ENCODE data around the gene MRPL14. TPM values are rescaled to one million over a fixed set of nuclear protein-coding genes. Genes with fewer than 3 reads are reported as not detected.

Gene MRPL14
- total and polyA plus RNA-seq, 9 of the 15 experiments (the other 6 are each of a cell fraction or from before 2014, with no cell fraction given) = 126 to 424 (median 165) TPM

DNA sequence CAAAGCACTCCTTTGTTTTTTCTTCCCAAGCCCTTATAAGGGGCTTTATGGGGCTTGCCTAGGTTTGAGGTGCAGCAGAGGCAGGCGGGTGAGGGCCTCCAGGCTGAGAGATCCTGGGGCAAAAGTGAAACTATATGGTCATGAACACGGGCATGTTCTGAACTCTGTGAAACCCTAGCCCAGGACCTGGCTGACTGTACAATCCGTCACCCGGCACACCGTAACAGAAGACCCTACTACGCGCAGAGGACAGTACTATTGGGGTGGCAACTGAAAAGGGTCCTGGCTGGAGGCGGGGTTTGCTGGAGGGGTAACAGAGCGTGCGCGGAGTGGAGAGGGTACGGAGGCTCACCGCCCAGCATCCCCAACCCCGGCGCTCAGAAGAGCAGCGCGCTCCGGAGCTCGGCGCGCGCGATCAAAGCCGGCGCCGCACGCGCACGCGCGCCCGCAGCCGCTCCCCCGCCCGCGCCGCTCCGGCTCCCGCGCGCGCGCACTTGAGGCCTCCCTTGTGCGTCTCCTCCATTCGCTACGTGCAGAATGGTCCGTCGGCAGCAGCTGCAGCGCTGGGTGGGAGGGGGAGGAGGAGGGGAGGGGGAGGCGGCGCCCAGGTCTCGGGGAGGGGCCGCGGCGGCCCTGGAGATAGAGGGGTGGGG is 54.2 kb downstream of the MRPL14 start (continued):
- TF ChIP-seq, protein P1, sequence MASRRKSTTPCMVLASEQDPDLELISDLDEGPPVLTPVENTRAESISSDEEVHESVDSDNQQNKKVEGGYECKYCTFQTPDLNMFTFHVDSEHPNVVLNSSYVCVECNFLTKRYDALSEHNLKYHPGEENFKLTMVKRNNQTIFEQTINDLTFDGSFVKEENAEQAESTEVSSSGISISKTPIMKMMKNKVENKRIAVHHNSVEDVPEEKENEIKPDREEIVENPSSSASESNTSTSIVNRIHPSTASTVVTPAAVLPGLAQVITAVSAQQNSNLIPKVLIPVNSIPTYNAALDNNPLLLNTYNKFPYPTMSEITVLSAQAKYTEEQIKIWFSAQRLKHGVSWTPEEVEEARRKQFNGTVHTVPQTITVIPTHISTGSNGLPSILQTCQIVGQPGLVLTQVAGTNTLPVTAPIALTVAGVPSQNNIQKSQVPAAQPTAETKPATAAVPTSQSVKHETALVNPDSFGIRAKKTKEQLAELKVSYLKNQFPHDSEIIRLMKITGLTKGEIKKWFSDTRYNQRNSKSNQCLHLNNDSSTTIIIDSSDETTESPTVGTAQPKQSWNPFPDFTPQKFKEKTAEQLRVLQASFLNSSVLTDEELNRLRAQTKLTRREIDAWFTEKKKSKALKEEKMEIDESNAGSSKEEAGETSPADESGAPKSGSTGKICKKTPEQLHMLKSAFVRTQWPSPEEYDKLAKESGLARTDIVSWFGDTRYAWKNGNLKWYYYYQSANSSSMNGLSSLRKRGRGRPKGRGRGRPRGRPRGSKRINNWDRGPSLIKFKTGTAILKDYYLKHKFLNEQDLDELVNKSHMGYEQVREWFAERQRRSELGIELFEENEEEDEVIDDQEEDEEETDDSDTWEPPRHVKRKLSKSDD (conservative IDR thresholded peaks at IDR 0.05; ENCODE audit: low read length) = no peak
- peak; percentile 54 for TF ChIP-seq CREM (IDR thresholded peaks at IDR 0.05; ENCODE audit: low read depth)
- TF ChIP-seq, protein P2, sequence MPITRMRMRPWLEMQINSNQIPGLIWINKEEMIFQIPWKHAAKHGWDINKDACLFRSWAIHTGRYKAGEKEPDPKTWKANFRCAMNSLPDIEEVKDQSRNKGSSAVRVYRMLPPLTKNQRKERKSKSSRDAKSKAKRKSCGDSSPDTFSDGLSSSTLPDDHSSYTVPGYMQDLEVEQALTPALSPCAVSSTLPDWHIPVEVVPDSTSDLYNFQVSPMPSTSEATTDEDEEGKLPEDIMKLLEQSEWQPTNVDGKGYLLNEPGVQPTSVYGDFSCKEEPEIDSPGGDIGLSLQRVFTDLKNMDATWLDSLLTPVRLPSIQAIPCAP (CRISPR knock-in tag; IDR thresholded peaks at IDR 0.05; ENCODE audit: borderline replicate concordance) = no peak
- TF ChIP-seq RHOXF2B (CRISPR knock-in tag; conservative IDR thresholded peaks at IDR 0.05) = peak; percentile 72; the same call in 1 of the 2 replicates
- TF ChIP-seq, protein P3, sequence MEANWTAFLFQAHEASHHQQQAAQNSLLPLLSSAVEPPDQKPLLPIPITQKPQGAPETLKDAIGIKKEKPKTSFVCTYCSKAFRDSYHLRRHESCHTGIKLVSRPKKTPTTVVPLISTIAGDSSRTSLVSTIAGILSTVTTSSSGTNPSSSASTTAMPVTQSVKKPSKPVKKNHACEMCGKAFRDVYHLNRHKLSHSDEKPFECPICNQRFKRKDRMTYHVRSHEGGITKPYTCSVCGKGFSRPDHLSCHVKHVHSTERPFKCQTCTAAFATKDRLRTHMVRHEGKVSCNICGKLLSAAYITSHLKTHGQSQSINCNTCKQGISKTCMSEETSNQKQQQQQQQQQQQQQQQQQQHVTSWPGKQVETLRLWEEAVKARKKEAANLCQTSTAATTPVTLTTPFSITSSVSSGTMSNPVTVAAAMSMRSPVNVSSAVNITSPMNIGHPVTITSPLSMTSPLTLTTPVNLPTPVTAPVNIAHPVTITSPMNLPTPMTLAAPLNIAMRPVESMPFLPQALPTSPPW (CRISPR knock-in tag; IDR thresholded peaks at IDR 0.05) = peak; percentile 89
- TF ChIP-seq MAFK (IDR thresholded peaks at IDR 0.05; ENCODE audit: low read length) = no peak
- TF ChIP-seq KLF13 (tag; IDR thresholded peaks at IDR 0.05; ENCODE audit: borderline replicate concordance, low read depth) = no peak
- TF ChIP-seq, protein P4, sequence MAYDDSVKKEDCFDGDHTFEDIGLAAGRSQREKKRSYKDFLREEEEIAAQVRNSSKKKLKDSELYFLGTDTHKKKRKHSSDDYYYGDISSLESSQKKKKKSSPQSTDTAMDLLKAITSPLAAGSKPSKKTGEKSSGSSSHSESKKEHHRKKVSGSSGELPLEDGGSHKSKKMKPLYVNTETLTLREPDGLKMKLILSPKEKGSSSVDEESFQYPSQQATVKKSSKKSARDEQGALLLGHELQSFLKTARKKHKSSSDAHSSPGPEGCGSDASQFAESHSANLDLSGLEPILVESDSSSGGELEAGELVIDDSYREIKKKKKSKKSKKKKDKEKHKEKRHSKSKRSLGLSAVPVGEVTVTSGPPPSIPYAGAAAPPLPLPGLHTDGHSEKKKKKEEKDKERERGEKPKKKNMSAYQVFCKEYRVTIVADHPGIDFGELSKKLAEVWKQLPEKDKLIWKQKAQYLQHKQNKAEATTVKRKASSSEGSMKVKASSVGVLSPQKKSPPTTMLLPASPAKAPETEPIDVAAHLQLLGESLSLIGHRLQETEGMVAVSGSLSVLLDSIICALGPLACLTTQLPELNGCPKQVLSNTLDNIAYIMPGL (CRISPR knock-in tag; IDR thresholded peaks at IDR 0.05) = no peak
- TF ChIP-seq GABPA (tag; conservative IDR thresholded peaks at IDR 0.05; ENCODE audit: low read depth) = no peak; the same call in 1 of the 2 replicates
- TF ChIP-seq HDAC8 (tag; IDR thresholded peaks at IDR 0.05) = peak; percentile 63; the same call in 1 of the 2 replicates
- peak; percentile 34; the same call in 1 of the 2 replicates for TF ChIP-seq MECOM (CRISPR knock-in tag; IDR thresholded peaks at IDR 0.05)
- TF ChIP-seq HIVEP1 (CRISPR knock-in tag; IDR thresholded peaks at IDR 0.05) = 0 out of 2 replicates have a peak, but pooled peaks have one; percentile 24
- no peak for TF ChIP-seq SP1 (CRISPR knock-in tag; IDR thresholded peaks at IDR 0.05)
- TF ChIP-seq ZZZ3 (IDR thresholded peaks at IDR 0.05) = no peak
- TF ChIP-seq RAD51 (IDR thresholded peaks at IDR 0.05; ENCODE audit: borderline replicate concordance, low read depth) = no peak
- TF ChIP-seq, protein P5, sequence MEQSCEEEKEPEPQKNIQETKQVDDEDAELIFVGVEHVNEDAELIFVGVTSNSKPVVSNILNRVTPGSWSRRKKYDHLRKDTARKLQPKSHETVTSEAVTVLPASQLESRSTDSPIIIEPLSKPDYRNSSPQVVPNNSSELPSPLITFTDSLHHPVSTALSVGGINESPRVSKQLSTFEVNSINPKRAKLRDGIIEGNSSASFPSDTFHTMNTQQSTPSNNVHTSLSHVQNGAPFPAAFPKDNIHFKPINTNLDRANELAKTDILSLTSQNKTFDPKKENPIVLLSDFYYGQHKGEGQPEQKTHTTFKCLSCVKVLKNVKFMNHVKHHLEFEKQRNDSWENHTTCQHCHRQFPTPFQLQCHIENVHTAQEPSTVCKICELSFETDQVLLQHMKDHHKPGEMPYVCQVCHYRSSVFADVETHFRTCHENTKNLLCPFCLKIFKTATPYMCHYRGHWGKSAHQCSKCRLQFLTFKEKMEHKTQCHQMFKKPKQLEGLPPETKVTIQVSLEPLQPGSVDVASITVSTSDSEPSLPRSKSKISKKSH (CRISPR knock-in tag; IDR thresholded peaks at IDR 0.05) = no peak
- no peak for TF ChIP-seq SREBF1 (IDR thresholded peaks at IDR 0.05; ENCODE audit: borderline replicate concordance, low read depth, low read length)
- no peak for TF ChIP-seq NFE2 (IDR thresholded peaks at IDR 0.05; ENCODE audit: low read depth)
- TF ChIP-seq RBM22 (IDR thresholded peaks at IDR 0.05; ENCODE audit: low read depth, low read length, poor library complexity, severe bottlenecking) = no peak

All from K562 (cell line).